Endothelial cell of umbilical vein (primary cell): ENCODE measurements around the gene OSBPL6. TPM values are rescaled to one million over a fixed set of nuclear protein-coding genes. Genes with fewer than 3 reads are reported as not detected.

Experiments
- BruUV-seq: library from RNA; stranded (reverse); fragments of 400-500 nt; replicated peaks from 2 replicates; lab custom pipeline; 2021; lab: Mats Ljungman, UMichigan
- CTCF ChIA-PET: fragments of 300-600, 350-600 bp; sonication (Branson Sonifier 250); formaldehyde crosslinking; loops from one replicate; lab custom pipeline; 2021; ENCODE audit warnings: antibody characterized with exemption, inconsistent platforms; lab: Charles Lee
- POLR2A ChIA-PET: fragments of 300-600, 350-600 bp; sonication (Branson Sonifier 250); formaldehyde crosslinking; loops from one replicate; lab custom pipeline; 2021; ENCODE audit warnings: antibody characterized with exemption, inconsistent platforms; lab: Charles Lee
- DNase-seq: peaks from one replicate; pipeline ENCODE4 v3.0.0-alpha.2; 2011; ENCODE audit warnings: low read depth, low spot score
- FAIRE-seq: peaks from 2 replicates; lab custom pipeline; 2011; peaks lifted over from hg19 to GRCh38; lab: Jason Lieb, UNC
- H2AFZ ChIP-seq: 2 replicates; pipeline ENCODE4 v1.6.0; 2012; ENCODE audit warnings: low read depth, low read length, control low read depth, inconsistent platforms
- H3K27ac ChIP-seq: 2 replicates; pipeline ENCODE4 v1.5.1; 2011; ENCODE audit warnings: low read depth, mild to moderate bottlenecking, control low read depth, low read length, moderate library complexity; ENCODE audit not compliant: insufficient read depth
- H3K27me3 ChIP-seq, 2 experiments: 2 replicates each; pipeline versions ENCODE4 v1.6.0 to v1.6.1; 2011; ENCODE audit warnings: low read length in 2 of 2, mixed read lengths in 1 of 2; ENCODE audit not compliant: control insufficient read depth in 2 of 2, insufficient read depth in 2 of 2
- H3K36me3 ChIP-seq, 2 experiments: 2 replicates in 1 of 2; 3 replicates in 1 of 2; pipeline ENCODE4 v1.5.1; 2011; ENCODE audit warnings: low read length in 2 of 2, mild to moderate bottlenecking in 1 of 2, moderate library complexity in 1 of 2; ENCODE audit not compliant: control insufficient read depth in 2 of 2, insufficient read depth in 2 of 2; ENCODE audit errors: extremely low read depth in 1 of 2
- H3K4me1 ChIP-seq: 3 replicates; pipeline ENCODE4 v1.5.1; 2011; ENCODE audit warnings: mild to moderate bottlenecking, low read length; ENCODE audit not compliant: control insufficient read depth, insufficient read depth; ENCODE audit errors: extremely low read depth
- H3K4me2 ChIP-seq: 2 replicates; pipeline ENCODE4 v1.6.1; 2011; ENCODE audit warnings: low read length, control low read depth, mixed read lengths; ENCODE audit not compliant: insufficient read depth
- H3K4me3 ChIP-seq, 3 experiments: fragments of 200-600 bp in 1 of 3; sonication (generic), shearing (Covaris generic) in 1 of 3; replicated peaks in 1 of 3; 2 replicates each; pipeline ENCODE4 v1.5.1; 2011 to 2016; ENCODE audit warnings: control low read depth in 3 of 3, low read length in 3 of 3, mild to moderate bottlenecking in 2 of 3, inconsistent platforms in 1 of 3, low read depth in 1 of 3, moderate library complexity in 1 of 3; ENCODE audit not compliant: insufficient read depth in 1 of 3
- H3K79me2 ChIP-seq: 2 replicates; pipeline ENCODE4 v1.6.0; 2012; ENCODE audit warnings: low read length, inconsistent platforms; ENCODE audit not compliant: control insufficient read depth, insufficient read depth
- H3K9ac ChIP-seq: replicated peaks from 2 replicates; pipeline ENCODE3; 2011; ENCODE audit warnings: low read length, control low read depth; ENCODE audit not compliant: insufficient read depth; ENCODE audit errors: extremely low read depth
- H3K9me1 ChIP-seq: replicated peaks from 3 replicates; pipeline ENCODE4 v1.6.0; 2011; ENCODE audit warnings: mild to moderate bottlenecking, low read length; ENCODE audit not compliant: control insufficient read depth, insufficient read depth; ENCODE audit errors: extremely low read depth
- H3K9me3 ChIP-seq: replicated peaks from 2 replicates; pipeline ENCODE4 v1.5.1; 2012; ENCODE audit warnings: low read length, inconsistent platforms; ENCODE audit not compliant: control insufficient read depth, insufficient read depth
- H4K20me1 ChIP-seq: replicated peaks from 2 replicates; pipeline ENCODE3; 2011; ENCODE audit warnings: mild to moderate bottlenecking, low read length; ENCODE audit not compliant: control insufficient read depth, insufficient read depth; ENCODE audit errors: extremely low read depth
- CTCF ChIP-seq, 2 donors: IDR thresholded peaks; 1 replicate in 1 of 2; 2 replicates in 1 of 2; pipeline ENCODE4 v1.5.1; 2011; ENCODE audit warnings: low read length in 2 of 2, mild to moderate bottlenecking in 2 of 2, moderate library complexity in 2 of 2, control low read depth in 1 of 2, inconsistent platforms in 1 of 2, low read depth in 1 of 2; ENCODE audit not compliant: insufficient read depth in 1 of 2; ENCODE audit errors: extremely low read depth in 1 of 2
- EZH2 ChIP-seq: IDR thresholded peaks from 2 replicates; pipeline ENCODE4 v1.6.1; 2012; ENCODE audit warnings: borderline replicate concordance, low read depth, mild to moderate bottlenecking, moderate library complexity, low read length, inconsistent platforms; ENCODE audit not compliant: severe bottlenecking
- FOS ChIP-seq: IDR thresholded peaks from 2 replicates; pipeline ENCODE4 v1.6.1; 2011; ENCODE audit warnings: mild to moderate bottlenecking, low read length, moderate library complexity, borderline replicate concordance; ENCODE audit not compliant: insufficient read depth
- GATA2 ChIP-seq: IDR thresholded peaks from 2 replicates; pipeline ENCODE4 v1.7.0; 2011; ENCODE audit warnings: low read depth, mild to moderate bottlenecking, moderate library complexity, mixed read lengths, low read length; ENCODE audit not compliant: insufficient read length, insufficient read depth
- JUN ChIP-seq: IDR thresholded peaks from 2 replicates; pipeline ENCODE4 v1.6.1; 2011; ENCODE audit warnings: borderline replicate concordance, low read depth; ENCODE audit not compliant: insufficient read length, insufficient read depth
- MYC ChIP-seq: IDR thresholded peaks from one replicate; pipeline ENCODE4 v1.6.1; 2011; ENCODE audit warnings: mild to moderate bottlenecking, low read depth, low read length
- POLR2A ChIP-seq: IDR thresholded peaks from 2 replicates; pipeline ENCODE4 v1.6.1; 2012; ENCODE audit warnings: low read depth, mild to moderate bottlenecking, control low read depth, low read length
- POLR2AphosphoS5 ChIP-seq: IDR thresholded peaks from 2 replicates; pipeline ENCODE4 v1.6.1; 2012; ENCODE audit warnings: low read depth, mild to moderate bottlenecking, control low read depth, low read length, moderate library complexity; ENCODE audit not compliant: insufficient read depth
- dilution Hi-C: fragments of 300-500 bp; cut with MboI; formaldehyde crosslinking; loops from one replicate; pipeline ENCODE4 v1.15.0; 2019; ENCODE audit warnings: low sequenced_read_pairs; ENCODE audit not compliant: extremely low pct_ligation_motif_present
- intact Hi-C: fragments of 100-400 bp; cut with micrococcal nuclease; formaldehyde crosslinking; loops from one replicate; pipeline ENCODE4 v1.10.0; 2022
- polyA plus RNA-seq, 4 experiments: library from polyadenylated mRNA; depleted of rRNA in 3 of 4; stranded (reverse) in 3 of 4; unstranded in 1 of 4; fragments of >200 nt; gene quantifications; 2 replicates each; pipeline versions ENCODE4 v1.2.1 to v1.2.3, GENCODE V29; 2011 to 2012; ENCODE audit warnings: missing spikeins in 1 of 4
- total RNA-seq: library from RNA; stranded (reverse); gene quantifications from 2 replicates; pipeline ENCODE4 v1.2.3, GENCODE V29; 2021
- TF ChIP-seq, protein P1 (sequence below): IDR thresholded peaks from 2 replicates; pipeline ENCODE4 v1.6.1; 2011; ENCODE audit not compliant: insufficient read depth, insufficient read length

Gene OSBPL6
- total and polyA plus RNA-seq, 2 donors (not counting 3 experiments of a cell fraction or from before 2014, with no cell fraction given): 1.5 to 2.3 TPM

- intact Hi-C loops (no loop called here), dilution Hi-C loops (no loop called here)
- no peak overlapping the region for H2AFZ ChIP-seq
- no peaks in the 10 kb centered on the region for H3K79me2 ChIP-seq
- POLR2A ChIA-PET: no interaction called here
- H3K4me3 ChIP-seq: no peak overlapping the region
- no peak overlapping the region for H3K9ac ChIP-seq
- CTCF ChIA-PET: no interaction called here
- no peaks in the 10 kb centered on the region for H3K9me1 ChIP-seq
- no peaks in the 10 kb centered on the region for H3K36me3 ChIP-seq
- no peaks in the 10 kb centered on the region for H4K20me1 ChIP-seq
- H3K9me3 ChIP-seq: no peaks in the 10 kb centered on the region
- TF ChIP-seq JUN: no peak
- TF ChIP-seq, protein P1, sequence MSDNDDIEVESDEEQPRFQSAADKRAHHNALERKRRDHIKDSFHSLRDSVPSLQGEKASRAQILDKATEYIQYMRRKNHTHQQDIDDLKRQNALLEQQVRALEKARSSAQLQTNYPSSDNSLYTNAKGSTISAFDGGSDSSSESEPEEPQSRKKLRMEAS: no peak
- TF ChIP-seq POLR2AphosphoS5: no peak
- H3K27ac ChIP-seq: no peak overlapping the region
- no peaks in the 10 kb centered on the region for H3K27me3 ChIP-seq
- no TSS peak for BruUV-seq
- FAIRE-seq: no peak
- H3K4me2 ChIP-seq: no peak overlapping the region
- DNase-seq: no peak
- H3K4me1 ChIP-seq: no peaks in the 10 kb centered on the region
Observed at GRCh38 chr2:178205853-178206521, 11.7 kb downstream of the OSBPL6 start.

DNA sequence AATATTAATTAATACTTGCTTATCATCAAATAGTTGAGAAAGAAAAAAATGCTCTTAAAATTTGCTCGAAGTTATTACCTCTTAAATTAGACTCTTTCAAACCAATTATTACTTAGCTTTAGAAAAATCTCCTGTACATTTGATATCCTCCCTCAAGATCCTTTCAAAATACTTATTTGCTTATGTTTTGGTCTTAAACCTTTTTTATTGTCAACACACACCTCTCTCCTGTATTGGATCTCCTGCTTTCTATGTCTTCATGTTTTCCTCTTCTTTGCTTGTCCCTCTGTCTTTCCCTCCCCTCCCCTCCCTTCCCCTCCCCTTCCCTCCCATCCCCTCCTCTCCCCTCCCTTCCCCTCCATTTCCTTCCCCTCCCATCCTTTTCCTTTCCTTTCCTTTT is 14.0 kb downstream of the OSBPL6 start:
- Histone ChIP-seq H3K4me1 (no peaks in the 10 kb centered on the region), H3K4me3 (no peak overlapping the region), H3K9me1 (no peaks in the 10 kb centered on the region), H3K27ac (no peak overlapping the region), H3K4me2 (no peak overlapping the region), H3K79me2 (no peaks in the 10 kb centered on the region), H4K20me1 (no peaks in the 10 kb centered on the region), H3K9me3 (no peaks in the 10 kb centered on the region), H3K27me3 (no peaks in the 10 kb centered on the region), H3K36me3 (no peaks in the 10 kb centered on the region), H2AFZ (no peak overlapping the region), H3K9ac (no peak overlapping the region)
- TF ChIP-seq MYC: no peak
- no peak for TF ChIP-seq JUN
- TF ChIP-seq FOS: no peak
- TF ChIP-seq EZH2: no peak
- TF ChIP-seq, protein P1: no peak
- no peak for TF ChIP-seq GATA2
- no peak for TF ChIP-seq POLR2AphosphoS5
- no peak for TF ChIP-seq CTCF (IDR thresholded peaks at IDR 0.05; ENCODE audit: extremely low read depth in 1 of 2, insufficient read depth in 1 of 2, low read depth in 1 of 2, low read length in 2 of 2)
- no peak for TF ChIP-seq POLR2A
- FAIRE-seq: no peak
- dilution Hi-C loops: no loop called here
- CTCF ChIA-PET: interaction anchor here (0.8 to 2.4 kb wide), 7 partner anchors 13 to 77 kb away, joined by 3 to 9 read pairs (median 4); no protein-coding TSS in a partner anchor
- POLR2A ChIA-PET: no interaction called here
- no TSS peak for BruUV-seq
- intact Hi-C loops: no loop called here
- DNase-seq: no peak
